Hepatic stellate cell (primary cell): ENCODE data around the gene DECR2.
"Not testable (repeated sequence)": the region's sequence is repeated elsewhere in the genome, so short reads cannot be mapped to it uniquely, and the experiment has no call there.

Experiments
- DNase-seq: peaks from one replicate; pipeline ENCODE4 v3.0.0; 2011; ENCODE audit warnings: low spot score

Gene DECR2, protein sequence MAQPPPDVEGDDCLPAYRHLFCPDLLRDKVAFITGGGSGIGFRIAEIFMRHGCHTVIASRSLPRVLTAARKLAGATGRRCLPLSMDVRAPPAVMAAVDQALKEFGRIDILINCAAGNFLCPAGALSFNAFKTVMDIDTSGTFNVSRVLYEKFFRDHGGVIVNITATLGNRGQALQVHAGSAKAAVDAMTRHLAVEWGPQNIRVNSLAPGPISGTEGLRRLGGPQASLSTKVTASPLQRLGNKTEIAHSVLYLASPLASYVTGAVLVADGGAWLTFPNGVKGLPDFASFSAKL

DNA sequence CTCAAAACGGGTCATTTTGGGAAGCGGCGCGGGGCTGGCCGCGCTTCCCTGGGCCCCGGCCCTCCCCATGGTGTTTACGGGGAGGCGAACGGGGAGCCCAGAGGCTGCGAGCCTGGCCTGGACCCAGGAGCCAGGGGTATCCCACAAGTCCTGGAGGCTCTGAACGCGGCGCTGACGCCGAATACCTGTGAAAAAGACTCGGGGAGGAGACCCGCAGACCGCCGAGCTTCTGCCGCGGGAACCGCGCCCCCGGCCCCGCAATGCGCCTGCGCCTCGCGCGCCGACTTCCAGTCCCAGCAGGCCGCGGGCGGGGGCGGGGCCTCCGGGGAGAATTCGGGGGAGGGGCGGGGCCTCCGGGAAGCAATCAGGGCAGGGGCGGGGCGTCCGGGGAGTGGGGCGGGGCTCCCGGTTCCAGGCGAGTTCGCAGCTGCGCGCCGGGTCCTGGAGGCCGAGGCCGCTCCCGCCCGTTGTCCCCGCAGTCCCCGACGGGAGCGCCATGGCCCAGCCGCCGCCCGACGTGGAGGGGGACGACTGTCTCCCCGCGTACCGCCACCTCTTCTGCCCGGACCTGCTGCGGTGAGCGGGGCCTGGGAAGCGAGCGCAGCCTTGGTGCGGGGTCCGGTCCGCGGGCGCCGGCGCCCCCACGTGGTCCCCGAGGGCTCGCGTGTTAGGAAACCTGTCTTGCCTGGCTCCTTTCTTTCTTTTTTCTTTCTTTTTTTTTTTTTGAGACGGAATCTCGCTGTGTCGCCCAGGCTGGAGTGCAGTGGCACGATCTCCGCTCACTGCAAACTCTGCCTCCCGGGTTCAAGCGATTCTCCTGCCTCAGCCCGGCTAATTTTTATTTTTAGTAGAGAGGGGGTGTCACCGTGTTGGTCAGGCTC lies at the start of gene DECR2:
Gene DECR2, plus strand, starts transcription at position 418 of the 881 bp plus-strand sequence. Its CDS starts 79 bp downstream, at position 497.
- peak; percentile 97 for DNase-seq

DNA sequence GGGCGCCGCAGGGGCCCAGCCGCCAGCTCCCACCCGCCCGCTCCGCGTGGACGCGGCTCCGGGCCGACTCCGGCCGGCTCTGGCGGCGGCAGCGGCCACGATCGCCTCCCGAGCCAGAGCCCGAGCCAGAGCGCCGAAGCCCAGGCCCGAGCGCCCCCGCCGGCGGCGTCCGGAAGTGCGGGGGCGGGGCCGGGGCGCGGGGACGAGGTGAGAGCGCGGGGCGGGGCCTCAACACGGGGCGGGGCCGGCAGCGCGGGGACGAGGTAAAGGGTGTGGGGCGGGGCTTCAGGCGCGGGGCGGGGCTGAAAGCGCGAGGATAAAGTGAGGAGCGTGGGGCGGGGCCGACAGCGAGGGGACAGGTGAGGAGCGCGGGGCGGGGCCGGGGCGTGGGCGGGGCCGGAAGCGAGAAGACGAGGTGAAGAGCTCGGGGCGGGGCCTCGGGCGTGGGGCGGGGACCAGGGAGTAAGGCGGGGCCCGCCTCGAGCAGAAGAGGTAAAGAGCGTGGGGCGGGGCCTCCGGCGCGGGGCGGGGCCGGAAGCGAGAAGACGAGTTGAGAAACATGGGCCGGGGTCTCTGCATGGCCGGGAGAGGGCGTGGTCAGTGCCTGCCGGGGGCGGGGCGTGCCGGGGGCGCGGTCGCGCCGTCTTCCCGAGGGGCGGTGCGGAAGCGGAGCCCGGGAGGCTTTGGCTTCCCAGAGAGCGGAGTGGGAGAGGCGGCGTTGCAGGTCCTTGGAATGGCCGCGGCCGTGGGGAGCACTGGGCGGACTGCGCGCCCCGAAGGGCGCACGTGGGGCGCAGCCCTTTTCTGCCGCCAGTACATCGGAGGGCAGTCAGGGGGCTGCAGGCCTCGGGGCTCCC lies 48.9 kb upstream of the DECR2 start, which contains the start of gene AXIN1:
Gene AXIN1, minus strand, starts transcription at position 177 of the 857 bp plus-strand sequence. CDS start 5,698 bp downstream, outside the sequence.
- peak; percentile 87 for DNase-seq

DNA sequence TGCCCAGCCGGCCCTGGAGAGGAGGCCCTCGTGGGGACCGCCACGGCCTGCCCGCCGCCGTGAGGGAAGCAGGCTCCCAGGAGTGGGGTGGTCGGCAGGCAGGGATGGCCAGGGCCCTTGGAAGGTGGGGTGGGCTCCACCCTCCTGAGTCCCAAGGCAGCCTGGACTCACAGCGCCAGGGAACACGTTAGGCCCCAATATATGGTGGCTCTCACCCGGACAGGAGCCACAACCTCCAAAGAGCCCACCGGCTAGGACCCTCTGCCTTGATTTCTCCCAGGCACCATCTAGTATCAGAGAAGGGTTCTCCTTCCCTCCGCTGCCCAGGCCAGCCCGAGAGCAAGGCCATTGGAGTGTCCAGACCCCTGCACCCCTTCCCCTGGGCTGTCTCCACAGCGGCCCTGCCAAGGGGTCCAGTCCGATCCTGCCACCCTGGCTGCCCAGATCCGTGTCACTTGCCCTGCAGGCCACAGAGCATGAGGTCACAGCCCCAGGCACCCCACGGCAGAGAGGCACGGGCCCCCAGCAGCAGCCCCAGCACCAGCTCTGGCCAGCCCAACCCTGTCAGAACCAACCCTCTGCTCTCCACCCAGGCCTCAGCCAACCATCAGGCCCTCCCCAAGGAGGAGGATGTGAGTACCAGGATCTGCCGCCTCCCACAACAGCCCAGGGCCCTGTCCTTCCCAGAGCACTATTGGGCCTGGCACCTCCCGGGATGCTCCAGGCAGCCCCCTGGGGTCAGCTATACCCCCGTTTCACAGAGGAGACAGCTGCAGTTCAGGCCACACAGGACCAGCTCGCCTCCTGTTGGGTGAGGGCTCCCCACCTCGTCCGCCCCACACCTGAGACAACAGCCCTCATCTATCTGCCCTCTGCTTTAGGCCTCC lies 48.0 kb upstream of the DECR2 start:
- DNase-seq, result no peak

GRCh38 chr16:354291-354881 lies 47.3 kb upstream of the DECR2 start:
- DNase-seq, result no peak

DNA sequence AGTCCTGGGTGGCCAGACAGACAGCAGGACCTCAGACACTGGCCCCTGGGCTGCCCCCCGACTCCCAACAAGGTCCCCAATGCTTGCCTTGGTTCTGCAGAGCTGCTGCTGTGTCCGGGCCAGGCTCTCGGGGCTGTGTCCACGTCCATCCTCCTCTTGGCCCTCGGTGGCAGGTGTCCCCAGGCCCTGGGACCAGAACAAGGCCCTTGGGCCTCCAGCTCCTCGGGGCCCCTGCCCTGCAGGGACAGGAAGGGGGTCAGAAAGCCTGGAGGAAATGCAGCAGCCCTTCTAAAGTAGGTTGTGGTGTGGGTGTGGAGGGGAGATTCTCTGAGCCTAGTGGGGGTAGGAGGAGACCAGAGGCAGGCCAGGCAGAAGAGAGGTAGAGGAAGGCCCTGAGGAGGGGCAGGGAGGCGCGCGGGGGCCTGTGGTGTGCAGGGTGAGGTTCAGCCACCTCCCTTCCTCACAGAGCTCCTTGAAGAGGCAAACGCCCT lies 46.7 kb upstream of the DECR2 start:
- no peak for DNase-seq

GRCh38 chr16:356741-357140 lies 44.9 kb upstream of the DECR2 start:
- no peak for DNase-seq

DNA sequence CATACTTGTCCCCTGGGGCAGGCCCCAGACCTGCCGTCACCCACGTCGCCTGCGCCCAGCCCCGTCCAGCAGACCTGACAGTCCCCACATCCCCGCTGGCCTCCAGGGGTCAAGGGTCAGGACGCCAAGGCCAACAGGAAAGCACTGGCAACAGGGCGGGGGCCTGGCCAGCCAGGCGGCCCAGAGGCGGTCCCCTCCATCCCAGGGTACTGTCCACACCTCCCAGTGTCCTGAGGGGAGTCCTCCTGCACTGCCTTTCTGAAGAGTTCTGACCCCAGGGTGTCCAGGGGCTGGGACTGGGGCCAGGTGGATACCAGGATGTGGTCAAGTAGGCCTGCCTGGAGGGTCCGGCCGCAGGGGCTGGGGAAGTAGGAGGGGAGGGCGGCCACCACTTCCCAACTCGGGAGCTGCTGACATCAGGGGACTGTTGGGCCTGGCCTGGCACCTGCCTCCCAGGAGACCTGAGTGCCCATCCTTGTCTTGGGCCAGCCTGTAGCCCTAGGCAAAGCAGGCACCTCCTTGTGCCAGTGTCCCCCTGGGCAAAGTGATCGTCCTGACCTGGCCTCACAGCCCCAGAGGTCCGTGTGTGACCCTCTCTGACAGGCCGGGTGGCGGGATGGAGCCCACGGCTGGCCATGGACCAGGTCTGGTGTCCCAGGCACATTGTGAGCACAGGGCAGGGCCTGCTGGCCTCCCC lies 42.5 kb upstream of the DECR2 start:
- no peak for DNase-seq

GRCh38 chr16:359871-360697 lies 41.6 kb upstream of the DECR2 start:
- no peak for DNase-seq

- no peak for DNase-seq
Observed at GRCh38 chr16:360698-361336, 40.9 kb upstream of the DECR2 start.

DNA sequence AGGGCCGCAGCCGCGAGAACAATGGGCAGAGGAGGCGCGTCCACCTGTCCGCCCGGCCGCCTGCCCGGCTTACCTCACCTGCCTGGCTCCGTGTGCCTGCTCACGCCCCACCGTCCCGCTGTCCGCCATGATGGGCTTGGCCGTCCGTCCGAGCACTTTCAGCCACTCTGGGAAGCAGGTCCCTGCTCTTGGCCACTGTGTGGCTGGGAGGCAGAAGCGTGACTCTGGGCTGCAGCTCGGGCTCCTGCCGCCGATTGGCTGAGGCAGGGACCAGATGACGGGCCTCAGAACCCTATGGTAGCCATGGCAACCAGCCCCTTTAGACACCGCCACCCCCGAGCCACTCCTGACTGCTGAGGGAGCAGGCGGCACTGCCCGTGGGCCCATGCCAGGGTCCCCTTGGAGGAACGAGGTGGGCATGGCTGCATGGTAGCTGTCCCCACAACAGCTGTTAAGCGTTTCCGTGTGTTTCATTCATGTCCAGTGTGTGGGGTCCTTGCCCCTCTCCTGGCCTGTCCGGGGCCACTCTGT lies 40.3 kb upstream of the DECR2 start:
- DNase-seq, result no peak

- DNase-seq, result peak; percentile 78
Observed at GRCh38 chr16:361872-362701, 39.6 kb upstream of the DECR2 start.

DNA sequence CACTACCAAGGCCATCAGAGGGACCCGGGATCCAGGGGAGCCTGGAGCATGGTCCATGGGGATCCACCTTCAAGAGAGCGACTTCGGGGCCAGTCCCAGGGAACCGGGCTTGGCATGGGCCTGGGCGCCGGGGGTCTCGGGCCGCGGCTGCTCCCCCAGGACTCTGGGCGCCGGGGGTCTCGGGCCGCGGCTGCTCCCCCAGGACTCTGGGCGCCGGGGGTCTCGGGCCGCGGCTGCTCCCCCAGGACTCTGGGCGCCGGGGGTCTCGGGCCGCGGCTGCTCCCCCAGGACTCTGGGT lies 39.0 kb upstream of the DECR2 start:
- not testable (repeated sequence) for DNase-seq

- DNase-seq, result no peak
Observed at GRCh38 chr16:363110-363765, 38.4 kb upstream of the DECR2 start.

- no peak for DNase-seq
Observed at GRCh38 chr16:363766-364490, 37.8 kb upstream of the DECR2 start.

DNA sequence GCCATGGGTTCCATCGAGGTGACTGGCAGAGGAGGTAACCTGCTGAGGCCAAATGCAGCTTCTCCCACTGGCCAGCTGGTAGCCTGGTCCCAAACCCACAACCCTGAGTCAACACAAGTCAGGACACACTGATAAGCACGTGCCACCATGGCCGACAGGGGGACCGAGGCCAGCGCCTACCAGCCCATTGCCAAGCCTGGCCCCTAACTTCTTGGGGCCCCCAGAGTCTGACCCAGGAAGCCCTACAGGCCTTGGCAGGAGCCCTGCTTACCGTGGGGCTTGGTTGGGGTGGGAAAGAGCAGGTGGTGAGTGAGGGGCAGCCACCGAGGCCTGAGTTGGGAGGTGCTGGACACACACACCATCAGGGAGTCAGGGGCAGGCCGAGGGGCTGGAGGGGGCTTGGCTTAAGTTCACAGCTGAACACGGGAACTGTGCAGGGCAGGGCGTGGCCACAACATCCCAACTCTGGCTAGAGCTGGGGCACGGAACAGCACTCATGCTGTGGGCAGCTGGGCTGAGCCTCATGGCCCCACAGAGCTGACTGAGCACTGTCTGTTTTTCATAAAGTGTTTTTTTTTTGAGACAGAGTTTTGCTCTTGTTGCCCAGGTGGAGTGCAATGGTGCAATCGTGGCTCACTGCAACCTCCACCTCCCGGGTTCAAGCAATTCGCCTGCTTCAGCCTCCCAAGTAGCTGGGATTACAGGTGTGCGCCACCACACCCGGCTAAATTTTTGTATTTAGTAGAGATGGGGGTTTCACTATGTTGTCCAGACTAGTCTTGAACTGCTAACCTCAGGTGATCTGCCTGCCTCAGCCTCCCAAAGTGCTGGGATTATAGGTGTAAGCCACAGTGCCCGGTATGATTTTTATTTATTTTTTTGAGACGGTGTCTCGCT lies 36.8 kb upstream of the DECR2 start:
- peak; percentile 43 for DNase-seq
